ENCODE measurements around the gene RNPS1. TPM values are rescaled to one million over a fixed set of nuclear protein-coding genes. Genes with fewer than 3 reads are reported as not detected.

The RNPS1 gene
- total and polyA plus RNA-seq, 9 of the 15 experiments (the other 6 are each of a cell fraction or from before 2014, with no cell fraction given), result 44.9 to 338 (median 202) TPM

DNA sequence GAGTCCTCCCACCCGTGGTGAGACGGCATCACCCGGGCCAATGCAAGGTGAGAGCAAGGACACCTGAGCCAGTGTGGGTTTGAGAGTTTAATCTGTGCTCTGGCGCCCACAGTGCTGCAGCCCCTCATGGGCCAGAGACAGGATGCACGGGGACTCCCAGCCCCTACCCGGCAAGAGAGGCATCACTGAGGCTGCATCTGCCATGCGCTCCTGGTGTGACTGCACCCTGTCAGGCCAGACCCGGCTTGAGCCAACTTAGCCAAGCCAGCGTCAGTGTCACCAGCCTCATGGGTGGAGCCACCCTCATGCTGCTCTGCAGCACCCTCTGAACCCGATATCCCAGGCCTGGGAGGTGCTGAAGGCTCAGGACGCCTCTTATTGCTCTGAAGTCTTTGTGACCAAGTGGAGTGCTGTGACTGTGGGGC is 56.0 kb downstream of the RNPS1 start (continued):
- TF ChIP-seq POLR2B (IDR thresholded peaks at IDR 0.05; ENCODE audit: low read depth, partially characterized antibody) (peak; percentile 34), SNRNP70 (optimal IDR thresholded peaks at IDR 0.05; ENCODE audit: low read depth, low read length) (peak; percentile 20), PCBP2 (IDR thresholded peaks at IDR 0.05; ENCODE audit: low read depth, low read length, poor library complexity, severe bottlenecking) (no peak), ETV1 (tag; conservative IDR thresholded peaks at IDR 0.05; ENCODE audit: low read depth) (no peak), SMAD1 (IDR thresholded peaks at IDR 0.05; ENCODE audit: low read depth, low read length, partially characterized antibody) (no peak), KDM1A (IDR thresholded peaks at IDR 0.05) (no peak), ZFX (CRISPR knock-in tag; IDR thresholded peaks at IDR 0.05) (0 out of 2 replicates have a peak, but pooled peaks have one; percentile 2), PPARD (CRISPR knock-in tag; IDR thresholded peaks at IDR 0.05) (no peak), BHLHE40 (IDR thresholded peaks at IDR 0.05; ENCODE audit: low read length) (no peak), POLR2A (conservative IDR thresholded peaks at IDR 0.05) (peak; percentile 63), MYC (IDR thresholded peaks at IDR 0.05; ENCODE audit: low read depth, low read length) (no peak), MYC (CRISPR knock-in tag; IDR thresholded peaks at IDR 0.05; ENCODE audit: borderline replicate concordance, low read depth) (no peak), U2AF2 (optimal IDR thresholded peaks at IDR 0.05; ENCODE audit: low read depth, low read length) (no peak), KLF13 (tag; IDR thresholded peaks at IDR 0.05; ENCODE audit: borderline replicate concordance, low read depth) (no peak), KDM4B (IDR thresholded peaks at IDR 0.05; ENCODE audit: borderline replicate concordance in 2 of 2, low read depth in 1 of 2) (no peak), MCM5 (IDR thresholded peaks at IDR 0.05; ENCODE audit: low read depth) (no peak), HMGN3 (IDR thresholded peaks at IDR 0.05; ENCODE audit: borderline replicate concordance, extremely low read depth, insufficient read length, low read depth, low read length) (no peak)
- TF ChIP-seq, protein P1, sequence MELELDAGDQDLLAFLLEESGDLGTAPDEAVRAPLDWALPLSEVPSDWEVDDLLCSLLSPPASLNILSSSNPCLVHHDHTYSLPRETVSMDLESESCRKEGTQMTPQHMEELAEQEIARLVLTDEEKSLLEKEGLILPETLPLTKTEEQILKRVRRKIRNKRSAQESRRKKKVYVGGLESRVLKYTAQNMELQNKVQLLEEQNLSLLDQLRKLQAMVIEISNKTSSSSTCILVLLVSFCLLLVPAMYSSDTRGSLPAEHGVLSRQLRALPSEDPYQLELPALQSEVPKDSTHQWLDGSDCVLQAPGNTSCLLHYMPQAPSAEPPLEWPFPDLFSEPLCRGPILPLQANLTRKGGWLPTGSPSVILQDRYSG (tag; conservative IDR thresholded peaks at IDR 0.05; ENCODE audit: low read depth), result no peak
- TF ChIP-seq, protein P2, sequence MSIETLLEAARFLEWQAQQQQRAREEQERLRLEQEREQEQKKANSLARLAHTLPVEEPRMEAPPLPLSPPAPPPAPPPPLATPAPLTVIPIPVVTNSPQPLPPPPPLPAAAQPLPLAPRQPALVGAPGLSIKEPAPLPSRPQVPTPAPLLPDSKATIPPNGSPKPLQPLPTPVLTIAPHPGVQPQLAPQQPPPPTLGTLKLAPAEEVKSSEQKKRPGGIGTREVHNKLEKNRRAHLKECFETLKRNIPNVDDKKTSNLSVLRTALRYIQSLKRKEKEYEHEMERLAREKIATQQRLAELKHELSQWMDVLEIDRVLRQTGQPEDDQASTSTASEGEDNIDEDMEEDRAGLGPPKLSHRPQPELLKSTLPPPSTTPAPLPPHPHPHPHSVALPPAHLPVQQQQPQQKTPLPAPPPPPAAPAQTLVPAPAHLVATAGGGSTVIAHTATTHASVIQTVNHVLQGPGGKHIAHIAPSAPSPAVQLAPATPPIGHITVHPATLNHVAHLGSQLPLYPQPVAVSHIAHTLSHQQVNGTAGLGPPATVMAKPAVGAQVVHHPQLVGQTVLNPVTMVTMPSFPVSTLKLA (conservative IDR thresholded peaks at IDR 0.05), result no peak
- TF ChIP-seq, protein P3, sequence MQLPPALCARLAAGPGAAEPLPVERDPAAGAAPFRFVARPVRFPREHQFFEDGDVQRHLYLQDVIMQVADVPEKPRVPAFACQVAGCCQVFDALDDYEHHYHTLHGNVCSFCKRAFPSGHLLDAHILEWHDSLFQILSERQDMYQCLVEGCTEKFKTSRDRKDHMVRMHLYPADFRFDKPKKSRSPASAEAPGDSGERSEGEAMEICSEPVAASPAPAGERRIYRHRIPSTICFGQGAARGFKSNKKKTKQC (CRISPR knock-in tag; IDR thresholded peaks at IDR 0.05), result 0 out of 2 replicates have a peak, but pooled peaks have one; percentile 31
- TF ChIP-seq, protein P4, sequence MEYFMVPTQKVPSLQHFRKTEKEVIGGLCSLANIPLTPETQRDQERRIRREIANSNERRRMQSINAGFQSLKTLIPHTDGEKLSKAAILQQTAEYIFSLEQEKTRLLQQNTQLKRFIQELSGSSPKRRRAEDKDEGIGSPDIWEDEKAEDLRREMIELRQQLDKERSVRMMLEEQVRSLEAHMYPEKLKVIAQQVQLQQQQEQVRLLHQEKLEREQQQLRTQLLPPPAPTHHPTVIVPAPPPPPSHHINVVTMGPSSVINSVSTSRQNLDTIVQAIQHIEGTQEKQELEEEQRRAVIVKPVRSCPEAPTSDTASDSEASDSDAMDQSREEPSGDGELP (CRISPR knock-in tag; IDR thresholded peaks at IDR 0.05; ENCODE audit: borderline replicate concordance), result 0 out of 2 replicates have a peak, but pooled peaks have one; percentile 23
- TF ChIP-seq, protein P5, sequence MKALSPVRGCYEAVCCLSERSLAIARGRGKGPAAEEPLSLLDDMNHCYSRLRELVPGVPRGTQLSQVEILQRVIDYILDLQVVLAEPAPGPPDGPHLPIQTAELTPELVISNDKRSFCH (CRISPR knock-in tag; IDR thresholded peaks at IDR 0.05), result no peak
- TF ChIP-seq, protein P5 (tag; IDR thresholded peaks at IDR 0.05), result no peak
- TF ChIP-seq, protein P6, sequence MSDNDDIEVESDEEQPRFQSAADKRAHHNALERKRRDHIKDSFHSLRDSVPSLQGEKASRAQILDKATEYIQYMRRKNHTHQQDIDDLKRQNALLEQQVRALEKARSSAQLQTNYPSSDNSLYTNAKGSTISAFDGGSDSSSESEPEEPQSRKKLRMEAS (CRISPR knock-in tag; IDR thresholded peaks at IDR 0.05), result no peak; the same call in 1 of the 2 replicates

Measured in K562 (cell line).